ENCODE data around the gene XKRX.

XKRX gene

DNA sequence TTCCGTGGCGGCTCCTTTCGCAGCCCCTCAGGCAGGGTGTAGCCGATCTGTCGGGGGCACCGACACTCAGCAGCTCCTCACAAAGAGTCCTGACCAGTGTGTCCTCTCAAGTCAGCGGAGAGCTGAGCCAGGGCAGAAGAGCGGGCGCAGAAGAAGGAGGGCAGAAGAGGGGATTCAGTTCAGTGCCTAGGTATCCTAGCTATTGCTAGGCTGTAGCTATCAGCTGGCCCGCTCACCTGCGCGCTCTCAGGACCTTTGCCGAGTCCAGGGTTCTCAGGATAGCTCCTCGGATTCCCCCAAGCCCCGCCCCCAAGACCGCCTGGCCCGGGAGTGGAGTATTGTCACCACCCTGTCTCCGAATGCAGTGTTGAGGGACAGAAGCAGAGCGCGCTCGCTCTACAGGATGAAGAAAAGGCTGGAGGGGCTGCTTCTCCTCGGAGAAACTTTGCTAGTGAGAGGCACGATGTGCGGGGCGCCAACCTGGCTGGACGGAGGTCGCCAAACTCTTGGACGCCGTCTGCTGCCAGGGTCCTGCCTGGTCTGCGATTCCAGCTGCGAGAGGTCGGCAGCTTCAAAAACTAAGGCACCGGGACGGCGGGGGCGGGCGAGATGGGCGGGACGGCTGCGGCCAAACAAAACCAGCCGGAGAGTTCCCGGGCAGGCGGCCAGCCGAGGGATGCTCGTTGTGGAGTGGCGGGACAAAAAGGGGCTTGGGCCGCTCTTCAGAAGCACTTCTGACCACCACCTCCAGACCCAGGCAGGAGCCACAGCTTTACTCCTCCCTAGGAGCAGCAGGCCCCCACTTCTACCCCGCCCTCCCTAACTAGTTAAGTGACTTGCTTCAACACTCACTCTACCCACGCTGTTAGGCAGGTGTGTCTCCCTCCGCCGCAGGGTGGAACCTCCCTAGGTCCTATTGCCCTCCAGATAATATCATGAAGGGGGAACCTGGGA is at the start of gene XKRX:
XKRX (minus strand) TSS at position 258 of the 954 bp plus-strand sequence. CDS start 613 bp downstream, outside the sequence.
- DNase-seq: no peak

DNA sequence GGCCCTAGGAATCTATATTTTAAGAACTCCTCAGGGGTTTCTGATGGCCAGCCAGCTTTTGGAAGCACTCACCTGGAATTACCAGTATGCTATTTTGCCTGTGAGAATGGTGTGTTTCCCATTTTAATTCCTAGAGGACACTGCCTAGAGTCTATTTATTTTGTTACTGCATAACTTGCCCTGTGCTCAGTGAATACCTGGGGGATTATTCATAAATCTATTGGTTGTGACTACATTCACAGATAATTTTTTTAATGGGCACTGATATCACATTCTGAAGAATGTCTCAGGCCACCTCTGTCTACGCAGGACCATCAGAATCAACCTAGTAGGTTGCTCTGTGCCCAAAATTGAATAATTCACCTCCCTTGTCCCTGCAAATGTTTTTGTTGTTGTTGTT is 47.5 kb upstream of the XKRX start:
- DNase-seq: no peak

- no peak for DNase-seq
Measured at GRCh38 chrX:100975212-100975611, 46.5 kb upstream of the XKRX start.

DNA sequence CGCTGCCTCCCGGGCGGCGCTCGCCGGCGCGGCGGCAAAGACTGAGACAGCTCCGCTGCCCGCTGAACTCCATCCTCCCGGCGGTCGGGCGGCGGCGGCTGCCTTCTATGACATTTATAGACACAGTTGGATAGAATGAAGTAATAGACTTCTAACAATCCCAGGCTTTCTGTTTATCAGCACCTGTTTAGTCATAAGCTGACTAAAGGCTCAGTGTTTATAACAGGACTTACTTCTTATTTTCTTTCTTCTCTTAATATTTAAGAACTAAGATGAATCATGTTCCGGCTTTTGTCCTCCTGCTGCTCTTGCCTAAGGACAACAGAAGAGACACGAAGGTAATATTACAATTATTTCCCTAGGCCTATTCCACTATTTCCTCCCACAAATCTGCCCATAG is 44.7 kb upstream of the XKRX start:
- no peak for DNase-seq

DNA sequence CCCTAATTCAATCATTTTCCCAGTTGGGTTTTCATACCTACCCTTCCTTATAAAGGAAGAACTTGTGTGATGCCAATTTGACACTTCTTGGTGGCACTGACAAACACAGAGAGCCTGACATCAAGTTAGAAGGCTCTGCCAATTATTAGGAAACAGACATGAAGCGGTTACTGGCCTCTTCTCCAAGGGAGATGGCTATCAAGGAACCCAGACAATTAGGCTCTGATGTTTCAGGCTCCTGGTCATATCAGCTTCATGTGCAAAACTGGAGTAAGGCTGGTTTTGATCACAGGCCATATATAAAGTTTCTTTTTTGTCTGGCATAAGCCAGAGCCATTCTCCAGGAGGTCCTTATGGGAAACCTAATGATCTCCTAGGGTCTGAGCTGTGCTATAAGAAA is 41.2 kb upstream of the XKRX start:
- DNase-seq: no peak

DNA sequence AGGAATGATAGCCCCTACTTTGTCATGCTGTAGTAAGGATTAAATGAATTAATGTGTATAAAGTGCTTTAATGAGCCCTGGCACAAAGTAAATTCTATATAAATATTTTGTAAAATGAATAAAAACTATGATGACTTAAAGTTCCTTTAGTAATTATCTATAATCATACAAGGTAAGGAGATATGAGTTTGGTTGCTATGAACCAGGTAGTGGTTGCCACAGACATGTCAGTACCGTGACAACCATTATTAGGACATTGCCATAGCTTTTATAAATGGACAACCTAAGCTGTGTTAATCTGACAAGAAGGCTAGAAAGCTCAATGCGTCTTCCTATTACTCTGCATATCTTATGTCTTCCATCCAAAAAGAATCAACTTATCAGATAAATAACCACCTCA is 40.7 kb upstream of the XKRX start, which contains the start of gene ARL13A:
ARL13A (plus strand) TSS at position 301 of the 400 bp plus-strand sequence. CDS start 3,982 bp downstream, outside the sequence.
- DNase-seq: no peak

- no peak for DNase-seq
Measured at GRCh38 chrX:100964362-100964761, 35.6 kb upstream of the XKRX start.

- no peak for DNase-seq
Measured at GRCh38 chrX:100962811-100963210, 34.1 kb upstream of the XKRX start.

- no peak for DNase-seq
Measured at GRCh38 chrX:100948557-100948956, 19.8 kb upstream of the XKRX start.

- no peak for DNase-seq
Measured at GRCh38 chrX:100946299-100946927, 17.7 kb upstream of the XKRX start.

GRCh38 chrX:100944601-100945000 is 15.9 kb upstream of the XKRX start:
- no peak for DNase-seq

- DNase-seq: no peak
Measured at GRCh38 chrX:100939333-100939732, 10.6 kb upstream of the XKRX start.

DNA sequence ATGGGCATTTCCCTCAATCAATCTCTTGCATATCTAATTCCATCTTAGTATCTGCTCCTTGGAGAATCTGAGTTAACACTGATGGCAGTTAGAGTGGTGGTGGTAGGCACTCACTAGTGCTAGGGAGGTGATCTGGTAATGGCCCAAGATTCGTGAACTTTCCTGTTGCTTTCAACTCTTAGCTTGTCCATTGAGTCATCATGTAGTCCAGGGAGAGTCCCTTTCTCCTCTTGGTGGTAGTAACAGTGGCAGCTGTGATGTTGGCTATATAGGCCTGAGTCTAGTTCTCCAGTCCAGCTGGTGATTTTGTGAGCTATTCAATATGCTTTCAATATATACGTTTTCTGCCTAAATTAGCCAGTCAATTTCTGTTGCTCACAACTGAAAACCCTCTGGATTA is 7.0 kb upstream of the XKRX start:
- no peak for DNase-seq

DNA sequence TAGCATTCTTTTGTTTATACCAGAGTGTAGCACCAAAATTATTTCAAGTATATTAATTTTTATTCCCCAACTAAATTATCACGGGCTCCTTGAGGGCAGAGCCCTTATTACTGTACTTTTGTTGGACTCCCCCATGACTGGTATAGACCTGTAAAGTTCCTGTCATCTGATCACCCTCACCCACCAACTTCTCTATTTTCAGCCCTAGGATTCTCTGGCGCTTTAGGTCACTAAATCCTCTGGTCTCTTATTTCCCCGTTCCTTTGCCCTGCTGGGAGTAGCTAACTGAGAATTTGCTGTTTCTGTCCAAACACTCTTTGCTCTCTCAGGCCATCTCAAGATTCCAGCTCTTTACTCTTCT is 3.2 kb upstream of the XKRX start:
- DNase-seq: no peak

- DNase-seq: no peak
Measured at GRCh38 chrX:100931218-100931924, 2.7 kb upstream of the XKRX start.

- no peak for DNase-seq
Measured at GRCh38 chrX:100926453-100926852, 2.3 kb downstream of the XKRX start.

DNA sequence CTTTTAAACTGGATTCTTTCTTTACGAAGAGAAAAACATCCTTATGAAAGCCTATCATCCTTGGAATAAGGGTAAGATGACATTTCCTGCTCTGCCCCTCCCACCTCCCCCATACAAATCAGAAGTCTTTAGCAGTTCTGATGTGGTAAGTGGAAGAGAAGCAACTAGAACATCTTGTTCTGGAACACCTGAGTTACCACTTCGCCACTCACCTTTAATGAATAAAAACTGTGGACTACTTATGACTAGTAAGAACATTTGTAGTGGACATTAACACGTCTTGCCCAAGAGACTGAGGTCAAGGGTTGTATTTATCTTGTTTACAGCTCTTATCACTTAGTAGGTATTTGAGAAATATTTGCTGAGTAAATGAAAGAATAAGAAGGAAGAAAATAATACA is 4.3 kb downstream of the XKRX start:
- no peak for DNase-seq

GRCh38 chrX:100915562-100915961 is 13.2 kb downstream of the XKRX start:
- no peak for DNase-seq

DNA sequence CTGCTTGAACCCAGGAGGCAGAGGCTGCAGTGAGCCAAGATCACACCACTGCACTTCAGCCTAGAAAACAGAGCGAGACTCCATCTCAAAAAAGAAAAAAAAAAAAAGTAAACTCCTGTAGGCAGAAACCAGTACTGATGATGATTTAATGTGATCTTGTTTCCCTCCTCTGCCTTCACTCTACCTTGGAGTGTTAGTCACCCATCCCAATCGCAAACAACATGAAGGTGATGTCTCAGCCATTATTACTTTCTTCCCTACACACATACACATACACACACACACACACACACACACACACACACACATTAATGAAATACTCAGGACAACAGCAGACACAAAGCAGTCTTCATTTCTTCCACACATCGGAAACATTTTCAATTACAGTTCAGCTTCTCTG is 15.6 kb downstream of the XKRX start:
- DNase-seq: no peak

GRCh38 chrX:100911731-100912130 is 17.0 kb downstream of the XKRX start:
- no peak for DNase-seq

DNA sequence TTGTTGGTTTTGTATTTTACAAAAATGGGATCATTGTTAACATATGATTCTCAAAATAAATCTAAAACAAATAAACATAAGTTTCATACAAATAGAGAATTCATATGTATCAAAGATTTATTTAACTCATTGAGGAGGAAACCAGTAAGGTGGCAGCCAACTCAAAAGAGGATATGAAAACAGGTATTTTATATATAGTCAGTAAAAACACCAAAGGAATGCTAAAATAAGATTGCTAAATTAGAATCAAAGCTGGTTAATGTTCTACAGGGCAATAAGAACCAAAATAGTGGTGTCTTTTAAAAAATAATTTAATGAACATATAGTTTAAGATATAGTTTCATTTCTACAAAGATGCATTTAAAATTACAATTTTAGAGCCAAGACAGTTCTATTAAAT is 23.1 kb downstream of the XKRX start:
- DNase-seq: no peak

DNA sequence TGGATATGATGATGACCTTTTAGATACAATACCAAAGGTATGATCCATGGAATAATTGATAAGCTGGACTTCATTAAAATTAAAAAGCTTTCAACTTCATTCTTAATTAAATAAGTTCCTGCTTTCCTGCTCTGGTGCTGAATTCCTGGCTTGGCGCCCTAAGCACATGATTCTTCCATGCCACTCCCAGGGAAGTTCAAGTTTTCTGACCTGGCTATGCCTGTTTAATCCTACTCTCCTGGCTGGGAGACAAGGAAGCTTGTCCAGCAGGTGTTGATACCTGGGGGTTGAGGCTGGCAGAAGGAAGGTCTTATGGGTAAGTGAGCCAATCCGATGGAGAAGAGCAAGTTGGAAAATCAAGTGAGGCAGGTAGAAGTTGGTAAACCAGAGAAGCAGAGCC is 24.3 kb downstream of the XKRX start:
- no peak for DNase-seq

GRCh38 chrX:100895365-100896075 is 33.2 kb downstream of the XKRX start:
- DNase-seq: no peak
